Measurements from ENCODE around the gene ZNF787.

ZNF787 gene

DNA sequence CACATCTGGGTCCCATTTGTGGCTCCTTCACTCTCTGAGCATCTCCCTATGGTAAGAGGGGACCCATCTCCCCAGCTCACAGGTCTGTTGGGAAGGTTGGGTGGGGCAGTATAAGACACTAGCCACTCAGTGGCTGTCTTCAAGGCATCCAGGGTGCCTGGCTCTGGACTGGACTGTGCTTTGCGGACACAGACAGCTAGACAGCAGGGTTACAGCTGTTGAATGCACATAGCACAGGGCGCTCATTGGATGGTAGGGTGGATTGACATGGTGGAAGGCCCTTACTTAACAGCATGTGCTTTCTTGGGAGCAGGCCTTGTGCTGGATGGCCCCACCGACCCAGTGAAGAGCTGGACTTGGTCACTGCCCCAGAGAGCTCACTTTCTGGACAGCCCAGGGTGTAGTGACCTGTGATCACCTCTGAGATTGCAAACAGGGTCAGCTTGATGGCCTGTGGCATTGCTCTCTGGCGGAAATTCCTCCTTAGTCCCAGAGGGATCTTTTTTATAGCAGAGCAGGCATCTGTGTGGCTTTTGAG lies 21.9 kb upstream of the ZNF787 start:
- no peak for DNase-seq

DNA sequence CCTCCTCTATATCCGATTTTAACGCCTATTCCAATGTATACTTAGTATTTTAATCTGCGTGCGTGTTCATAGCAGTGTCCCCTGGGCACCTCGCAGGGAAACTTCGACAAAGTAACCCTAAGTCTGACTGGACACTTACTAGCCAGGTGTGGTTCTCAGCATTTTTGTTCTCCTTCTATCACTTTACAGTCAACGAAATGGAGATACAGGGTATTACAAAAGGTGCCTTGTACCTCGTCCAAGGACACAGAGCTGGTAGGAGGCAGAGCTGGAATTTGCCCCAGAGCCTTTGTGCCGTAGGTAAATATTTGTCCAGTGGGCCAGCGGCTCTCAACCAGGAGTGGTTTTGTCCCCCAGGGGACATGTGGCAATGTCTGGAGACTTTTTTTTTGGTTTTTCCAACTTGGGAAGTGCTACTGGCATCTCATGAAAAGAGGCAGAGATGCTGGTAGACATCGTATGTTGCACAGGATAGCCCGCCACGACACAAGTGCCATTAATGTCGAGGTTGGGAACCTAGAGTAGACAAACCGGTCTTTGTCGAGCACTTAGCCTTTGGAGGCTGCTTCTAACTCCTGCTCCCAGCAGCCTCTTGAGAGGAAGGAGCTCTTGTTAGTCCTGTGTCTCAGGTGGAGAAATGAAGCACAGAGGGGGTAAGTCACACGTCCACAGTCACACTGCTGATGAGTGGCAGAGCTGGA lies 21.1 kb upstream of the ZNF787 start:
- DNase-seq, result no peak

DNA sequence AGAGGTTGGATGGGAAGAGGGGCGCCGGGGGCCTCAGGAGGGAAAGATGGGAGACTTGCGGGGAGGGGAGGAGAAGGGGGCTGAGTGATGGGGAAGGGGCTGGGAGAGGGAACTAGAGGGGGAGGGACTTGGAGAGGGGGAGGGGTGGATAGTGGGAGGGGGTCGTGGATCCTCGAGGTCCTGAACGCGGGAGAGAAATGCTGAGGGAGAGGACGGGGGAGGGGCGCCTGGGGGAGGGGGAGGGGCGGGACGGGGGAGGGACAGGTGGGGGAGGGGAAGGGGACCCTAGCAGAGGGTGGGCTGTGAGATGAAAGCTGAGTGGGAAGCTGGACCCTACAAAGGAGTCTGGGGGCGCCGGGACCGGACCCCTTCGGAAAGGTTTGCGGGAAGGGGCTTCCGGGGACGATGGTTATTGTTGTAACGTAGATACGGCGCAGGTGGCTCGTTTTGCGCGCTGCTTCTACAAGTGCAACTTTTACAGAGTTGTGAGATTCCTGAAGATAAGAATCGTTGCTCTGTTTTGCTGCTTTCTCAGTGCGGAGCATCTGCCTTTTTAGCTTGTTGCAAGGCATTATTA lies 20.4 kb upstream of the ZNF787 start:
- DNase-seq, result peak; percentile 21

DNA sequence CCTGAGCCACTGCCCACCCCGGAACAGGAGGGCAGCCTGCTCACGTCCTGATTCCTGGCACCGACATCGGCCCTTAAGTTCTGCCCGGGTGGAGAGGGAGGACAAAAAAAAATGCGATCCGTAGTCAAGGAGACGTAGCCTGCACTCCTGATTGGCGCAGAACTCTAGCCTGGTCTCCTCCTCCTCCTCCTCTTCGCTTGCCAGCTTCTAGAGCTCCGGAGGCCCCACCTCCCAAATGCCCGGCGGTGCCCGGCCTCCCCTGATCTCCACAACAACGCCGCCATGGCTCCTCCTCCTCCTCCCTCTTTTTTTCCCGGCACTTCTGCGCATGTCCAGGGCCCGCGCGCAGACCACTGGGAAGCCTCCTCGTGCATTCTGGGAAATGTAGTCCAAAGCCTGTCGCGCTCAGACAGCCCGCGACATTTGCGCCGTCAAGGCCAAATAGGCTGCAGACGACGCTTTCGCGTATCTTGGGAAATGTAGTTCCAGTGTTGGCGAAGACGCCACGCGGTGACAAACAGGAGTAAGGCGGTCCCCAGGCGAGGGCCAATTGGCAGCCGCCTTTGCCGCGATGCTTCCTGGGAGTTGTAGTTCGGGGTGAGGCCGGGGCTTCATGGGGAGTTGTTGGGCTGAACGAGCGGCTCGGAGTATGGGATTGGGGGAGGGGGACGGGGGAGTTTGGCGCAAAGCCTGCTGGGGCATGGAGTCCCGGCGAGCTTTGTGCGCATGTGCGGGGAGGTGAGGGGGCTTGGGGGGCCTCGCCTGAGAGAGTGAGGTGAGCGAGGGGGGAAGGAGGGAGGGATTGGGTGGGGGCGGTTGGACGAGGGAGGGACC lies 19.7 kb upstream of the ZNF787 start, which contains the start of gene ZNF444:
ZNF444 (plus strand) TSS at position 705 of the 834 bp plus-strand sequence. CDS start 5,625 bp downstream, outside the sequence.
- DNase-seq, result peak; percentile 100

DNA sequence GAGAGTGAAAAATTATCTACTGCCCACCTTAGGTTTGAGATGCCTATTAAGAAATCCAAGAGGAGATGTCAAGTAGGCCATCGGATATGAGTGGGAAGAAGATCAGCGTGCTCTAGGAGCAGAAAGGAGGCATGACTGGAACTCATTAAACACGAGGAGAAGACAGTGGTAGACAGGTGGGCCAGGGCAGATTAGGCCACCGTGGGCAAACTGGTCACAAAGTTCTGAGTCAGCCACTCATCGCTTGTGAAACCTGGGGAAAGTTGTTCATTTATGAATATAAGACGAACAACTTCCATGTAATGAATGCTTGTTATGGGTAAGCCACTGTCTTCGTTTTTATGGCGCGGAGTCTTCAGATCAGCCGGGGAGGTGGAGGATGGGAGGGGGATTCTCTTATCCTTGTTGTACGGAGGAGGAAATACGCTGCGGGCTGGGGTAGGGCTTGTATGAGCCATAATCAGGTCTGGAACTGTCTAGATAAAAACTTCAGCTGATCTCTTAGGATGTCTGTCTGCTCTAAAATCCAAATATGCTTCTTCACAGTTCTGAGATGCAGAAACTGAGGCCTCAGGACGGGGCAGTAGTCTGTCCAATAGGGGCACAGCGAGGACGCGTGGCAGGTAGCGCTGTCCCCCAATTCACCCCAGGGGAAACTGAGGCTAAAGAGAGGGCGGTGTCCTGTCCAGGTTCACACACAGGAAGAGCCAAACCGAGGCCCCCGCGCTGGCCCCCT lies 18.9 kb upstream of the ZNF787 start:
- DNase-seq, result no peak

DNA sequence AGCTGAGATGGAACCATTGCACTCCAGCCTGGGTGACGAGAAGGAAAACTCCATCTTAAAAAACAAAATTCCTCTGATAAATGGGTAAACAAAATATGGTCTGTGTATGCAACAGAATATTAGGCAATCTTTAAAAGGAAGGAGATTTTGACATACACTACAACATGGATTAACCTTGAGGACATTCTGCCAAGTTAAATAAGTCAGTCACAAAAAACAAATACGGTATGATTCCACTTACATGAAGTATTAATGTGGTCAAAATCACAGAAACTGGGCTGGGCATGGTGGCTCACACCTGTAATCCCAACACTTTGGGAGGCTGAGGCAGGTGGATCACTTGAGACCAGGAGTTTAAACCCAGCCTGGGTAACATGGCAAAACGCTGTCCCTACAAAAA lies 17.0 kb upstream of the ZNF787 start:
- DNase-seq, result no peak

DNA sequence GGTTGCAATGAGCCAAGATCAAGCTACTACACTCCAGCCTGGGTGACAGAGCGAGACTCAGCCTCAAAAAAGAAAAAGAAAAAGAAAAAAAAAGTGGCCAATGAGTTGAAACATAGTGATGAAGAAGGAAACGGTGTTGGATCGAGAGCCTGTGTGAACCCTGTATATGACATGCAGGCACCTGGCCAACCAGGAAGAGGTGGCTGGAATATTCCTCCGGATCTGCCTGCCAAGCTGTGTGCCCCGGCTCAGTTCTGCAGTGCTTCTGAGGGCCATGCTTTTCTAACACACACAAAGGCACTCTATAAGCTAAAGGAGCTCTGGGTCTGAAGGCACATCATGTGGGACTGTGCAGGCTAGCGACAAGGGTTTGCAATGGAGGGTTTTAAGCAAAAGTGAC lies 16.3 kb upstream of the ZNF787 start:
- DNase-seq, result no peak

DNA sequence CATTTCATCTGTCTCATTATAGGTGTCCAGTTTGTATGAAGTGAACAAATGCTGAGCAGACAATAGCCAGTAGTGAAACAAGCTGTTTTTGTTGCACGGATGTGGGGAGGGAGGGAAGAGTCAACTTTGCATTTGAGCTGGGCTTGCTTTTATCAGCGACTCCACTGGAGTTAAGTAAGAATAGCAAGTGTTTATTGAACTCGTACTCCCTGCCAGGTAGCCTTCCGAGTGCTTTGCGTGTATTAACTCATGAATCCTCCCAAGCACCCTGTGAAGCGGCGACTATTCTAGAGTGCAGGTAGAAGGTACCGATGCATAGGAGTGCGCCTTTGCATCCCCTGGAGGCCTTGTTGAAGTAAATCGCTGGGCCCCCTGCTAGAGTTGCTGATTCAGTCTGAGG lies 15.3 kb upstream of the ZNF787 start:
- no peak for DNase-seq

DNA sequence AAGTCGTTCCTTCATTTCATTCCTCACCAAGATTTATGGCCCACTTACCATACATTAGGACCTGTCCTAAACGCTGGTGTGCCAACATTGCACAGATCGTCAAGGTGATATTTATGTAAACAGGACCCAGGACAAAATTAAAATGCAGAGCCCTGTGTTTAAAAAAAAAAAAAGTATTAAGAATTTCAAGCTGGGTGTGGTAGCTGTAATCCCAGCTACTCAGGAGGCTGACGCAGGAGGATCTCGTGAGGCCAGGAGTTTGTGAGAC lies 13.5 kb upstream of the ZNF787 start:
- DNase-seq, result no peak

DNA sequence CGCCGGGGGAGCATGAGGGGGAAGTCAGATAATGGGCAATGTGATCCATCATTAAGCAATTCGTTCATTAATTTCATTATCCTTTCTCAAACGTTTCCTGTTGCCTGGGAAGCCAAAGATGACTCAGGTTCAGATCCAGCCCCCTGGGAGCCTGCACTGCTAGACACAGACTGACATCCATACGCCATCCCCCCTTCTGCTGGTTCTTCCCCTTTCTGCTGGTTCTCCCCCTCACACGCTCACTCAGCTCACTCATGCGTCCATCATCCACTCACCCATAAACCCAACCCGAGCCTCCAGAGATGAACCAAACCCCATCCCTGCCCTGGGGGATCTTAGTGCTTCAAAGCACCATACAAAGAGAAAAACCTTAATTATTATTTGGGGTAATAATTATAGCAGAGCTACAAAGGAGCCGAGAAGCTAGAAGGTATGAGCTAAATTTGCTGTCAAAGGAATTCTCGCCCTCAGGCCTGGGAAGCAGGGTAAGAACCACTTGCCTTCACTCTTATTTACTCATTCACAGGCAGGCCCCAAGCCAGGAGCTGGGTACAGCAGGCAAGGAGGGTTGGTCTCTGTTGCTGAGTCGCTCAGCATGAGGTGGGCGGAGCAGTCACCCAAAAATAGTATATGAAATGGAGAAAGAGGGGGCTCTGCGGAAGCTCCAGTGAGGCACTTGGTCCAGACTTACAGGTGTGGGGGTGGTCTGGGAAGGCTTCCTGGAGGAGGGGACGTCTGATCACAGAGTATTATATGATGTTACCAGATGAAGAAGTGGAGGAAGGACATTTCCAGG lies 13.0 kb upstream of the ZNF787 start:
- DNase-seq, result no peak

DNA sequence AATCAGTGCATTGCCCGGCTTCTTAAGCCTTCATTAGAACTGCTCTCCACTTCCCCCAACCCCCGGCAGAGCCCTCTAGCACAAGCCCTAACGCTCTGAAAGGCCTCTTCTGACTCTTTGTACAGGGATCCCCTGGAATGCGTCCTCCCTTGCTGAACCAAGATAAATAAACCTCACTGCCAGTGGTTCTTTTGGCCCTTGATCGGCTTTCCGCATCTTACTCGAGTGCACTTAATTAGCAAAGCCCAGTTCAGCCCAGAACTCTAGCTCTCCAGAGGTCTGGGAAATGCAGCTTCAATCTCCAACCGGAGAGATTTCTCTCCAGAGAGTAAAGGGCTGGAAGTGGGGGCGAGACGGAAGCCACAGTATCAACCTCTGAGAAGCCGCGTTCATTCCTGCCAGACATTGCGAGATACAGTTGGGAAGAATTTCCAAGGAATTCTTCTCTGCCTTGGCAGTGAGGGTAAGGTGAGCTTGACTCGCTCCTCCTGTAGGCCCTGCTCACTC lies 11.3 kb upstream of the ZNF787 start:
- no peak for DNase-seq

DNA sequence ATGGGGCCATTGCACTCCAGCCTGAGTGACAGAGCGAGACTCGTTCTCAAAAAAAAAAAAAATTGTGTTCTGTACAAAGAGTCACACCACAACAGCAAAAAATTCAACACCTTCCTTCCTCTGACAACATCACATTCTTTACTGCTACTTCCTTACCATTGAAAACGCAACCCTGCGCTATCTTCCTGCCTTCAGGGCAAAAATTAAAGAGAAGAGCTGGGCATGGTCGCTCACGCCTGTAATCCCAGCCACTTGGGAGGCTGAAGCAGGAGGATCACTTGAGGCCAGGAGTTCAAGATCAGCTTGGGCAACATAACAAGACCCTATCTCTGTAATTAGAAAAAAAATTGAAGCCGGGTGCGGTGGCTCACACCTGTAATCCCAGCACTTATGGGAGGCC lies 10.6 kb upstream of the ZNF787 start:
- no peak for DNase-seq

DNA sequence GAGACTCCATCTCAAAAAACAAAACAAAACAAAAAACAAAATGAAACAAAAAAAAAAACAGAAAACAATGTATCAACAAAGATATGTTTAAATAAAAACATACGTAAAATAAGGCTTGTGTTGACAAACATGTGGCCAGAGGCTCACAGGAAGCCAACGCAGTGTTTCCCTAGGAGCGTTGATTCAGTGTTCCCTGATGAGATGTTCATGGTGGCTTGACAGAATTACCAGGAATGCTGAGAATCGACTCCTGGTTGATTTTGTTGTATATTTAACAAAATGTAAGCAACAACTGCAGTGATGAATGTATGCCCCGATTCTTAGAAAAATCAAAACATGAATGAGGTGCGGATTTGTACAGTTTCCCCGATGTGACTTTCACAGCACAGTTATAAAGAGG lies 8.9 kb upstream of the ZNF787 start:
- no peak for DNase-seq

DNA sequence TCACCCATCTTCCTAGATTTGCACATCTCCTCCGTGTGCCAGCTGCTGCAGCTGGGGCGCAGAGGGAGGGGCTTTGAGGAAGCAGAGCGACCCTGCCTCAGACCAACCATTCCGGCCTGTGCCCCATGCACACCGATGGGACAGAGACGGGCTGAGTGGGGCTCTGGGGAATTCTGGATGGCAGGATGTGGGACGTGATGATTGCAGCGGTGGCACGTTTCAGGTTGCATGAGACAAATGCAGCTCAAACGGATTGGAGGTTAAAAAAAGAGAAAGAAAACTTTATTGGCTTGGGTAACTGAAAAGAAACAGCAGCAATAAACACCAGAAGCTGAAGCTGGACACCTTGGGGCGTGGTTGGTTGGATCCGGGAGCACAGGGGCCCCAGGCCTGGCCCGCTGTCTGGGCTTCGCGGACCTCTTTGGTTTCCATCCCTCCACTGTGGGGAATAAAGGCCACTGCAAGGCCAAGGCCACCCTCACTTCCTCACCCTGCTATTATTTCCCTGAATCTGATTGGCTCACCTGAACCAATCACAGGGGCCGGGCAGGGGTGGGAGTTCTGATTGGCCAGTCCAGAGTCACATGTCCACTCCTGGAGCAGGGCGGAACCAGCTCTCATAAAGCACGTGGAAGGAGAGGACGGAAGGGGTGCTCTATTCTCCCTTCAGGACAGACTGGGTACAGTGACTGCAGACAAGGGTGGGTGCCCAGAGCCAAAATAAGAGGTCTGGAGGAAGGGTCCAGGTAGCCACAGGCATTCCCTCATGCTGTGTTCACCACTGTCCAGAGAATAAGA lies 6.1 kb upstream of the ZNF787 start:
- no peak for DNase-seq

DNA sequence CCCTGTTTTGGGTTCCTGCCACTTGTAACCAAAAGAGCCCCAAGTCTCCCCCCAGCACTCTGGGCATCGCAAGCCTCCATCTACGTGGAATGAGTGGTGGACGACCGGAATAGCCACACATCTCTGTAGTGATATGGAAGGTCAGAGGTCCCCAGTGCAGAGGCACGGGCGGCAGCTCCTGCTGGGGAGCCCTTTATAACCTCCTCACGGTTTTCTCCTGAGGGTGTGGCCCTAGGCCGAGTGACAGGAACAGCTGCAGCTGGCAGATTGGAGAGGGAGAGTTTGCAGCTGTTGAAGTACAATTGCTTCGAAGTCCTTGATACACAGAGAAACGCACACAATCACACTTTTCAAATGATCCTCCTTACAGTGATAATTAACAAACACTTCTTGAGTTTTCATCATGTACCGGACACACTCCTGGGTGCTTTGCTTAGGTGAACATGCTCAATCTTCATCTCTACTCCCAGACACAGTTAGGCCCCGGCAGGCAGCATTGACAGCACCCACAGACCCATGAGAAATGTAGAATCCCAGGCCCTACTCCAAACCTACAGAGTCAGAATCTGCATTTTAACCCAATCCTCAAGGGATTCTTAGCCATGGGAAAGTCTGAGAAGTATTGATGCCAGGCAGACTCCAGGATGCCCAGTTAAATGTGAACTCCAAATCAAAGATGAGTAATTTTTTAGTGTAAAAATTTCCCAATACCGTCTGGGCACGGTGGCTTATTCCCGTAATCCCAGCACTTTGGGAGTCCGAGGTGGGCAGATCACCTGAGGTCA lies 4.9 kb upstream of the ZNF787 start:
- no peak for DNase-seq

DNA sequence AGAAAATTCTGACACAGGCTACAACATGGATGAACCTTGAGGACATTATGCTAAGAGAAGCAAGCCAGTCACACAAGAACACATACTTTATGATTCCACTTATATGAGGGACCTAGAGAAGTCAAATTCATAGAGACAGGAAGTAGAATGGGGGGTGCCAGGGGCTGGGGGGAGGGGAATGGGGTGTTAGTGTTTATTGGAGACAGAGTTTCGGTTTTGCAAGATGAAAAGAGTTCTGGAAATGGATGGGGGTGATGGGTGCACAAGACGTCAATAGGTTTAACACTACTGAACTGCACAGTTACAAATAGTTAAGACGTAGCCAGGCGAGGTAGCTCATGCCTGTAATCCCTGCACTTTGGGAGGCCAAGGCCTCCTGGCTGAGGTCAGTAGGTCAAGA lies 3.5 kb upstream of the ZNF787 start:
- DNase-seq, result no peak

DNA sequence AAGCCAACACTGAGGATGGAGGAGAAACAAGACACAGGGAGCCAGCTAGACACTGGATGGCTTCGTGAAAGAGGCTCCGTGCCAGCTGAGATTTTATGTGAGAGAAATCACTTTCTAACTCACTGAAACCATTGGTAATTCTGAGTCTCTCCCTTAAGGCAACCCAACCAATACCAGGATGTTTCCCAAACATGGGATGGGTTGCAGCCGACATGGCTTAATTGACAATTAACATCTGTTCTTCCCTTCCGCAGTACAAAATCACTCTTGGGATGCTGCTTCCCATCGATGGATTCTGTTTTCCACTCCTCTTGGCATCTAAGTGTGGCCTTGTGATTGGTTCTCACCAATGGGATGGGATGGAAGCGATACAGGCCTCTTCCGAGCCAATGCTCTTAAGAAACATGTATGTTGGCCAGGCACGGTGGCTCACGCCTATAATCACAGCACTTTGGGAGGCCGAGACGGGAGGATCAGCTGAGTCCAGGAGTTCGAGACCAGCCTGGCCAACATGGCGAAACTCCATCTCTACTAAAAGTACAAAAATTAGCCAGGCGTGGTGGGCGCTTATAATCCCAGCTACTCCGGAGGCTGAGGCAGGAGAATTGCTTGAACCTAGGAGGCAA lies 2.3 kb upstream of the ZNF787 start:
- no peak for DNase-seq

DNA sequence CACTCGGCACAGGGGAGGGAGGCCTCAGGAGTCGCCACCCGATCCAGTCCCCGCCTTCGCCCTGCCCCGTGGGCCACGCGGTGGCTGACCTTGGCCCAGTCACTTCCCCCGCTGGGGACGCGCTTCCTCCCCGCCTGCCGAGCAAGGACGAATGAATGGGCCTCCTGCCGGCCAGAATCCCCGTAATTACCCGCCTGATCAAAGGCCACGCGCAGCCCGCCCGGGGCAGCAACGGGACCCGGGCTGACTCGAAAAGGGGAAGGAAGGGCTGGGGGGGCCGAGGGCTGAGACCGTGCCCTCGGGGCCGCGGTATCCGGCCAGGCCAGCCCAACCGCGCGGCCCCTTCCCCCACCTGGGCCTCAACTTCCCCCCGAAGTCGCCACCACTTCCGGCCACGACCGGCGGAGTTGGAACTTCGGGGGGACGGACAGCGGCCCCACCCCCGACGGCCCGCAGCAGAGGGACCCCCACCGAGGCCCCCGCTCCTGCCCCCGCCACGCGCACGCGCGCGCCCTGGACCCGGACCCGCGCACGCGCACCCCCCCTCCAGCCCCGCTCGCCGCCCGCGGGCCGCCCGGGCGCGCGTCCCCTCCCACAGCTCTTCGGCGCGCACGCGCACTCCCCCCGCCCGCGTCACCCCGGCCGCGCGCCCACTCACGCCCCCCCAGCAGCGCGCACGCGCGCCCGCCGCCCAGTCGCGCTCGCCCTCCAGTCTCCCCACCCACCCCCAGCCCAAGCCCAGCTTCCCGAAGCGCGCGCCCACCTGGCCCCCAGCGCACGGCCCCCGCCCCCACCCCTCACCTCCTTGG lies 520 bp downstream of the ZNF787 start:
- peak; percentile 82 for DNase-seq

DNA sequence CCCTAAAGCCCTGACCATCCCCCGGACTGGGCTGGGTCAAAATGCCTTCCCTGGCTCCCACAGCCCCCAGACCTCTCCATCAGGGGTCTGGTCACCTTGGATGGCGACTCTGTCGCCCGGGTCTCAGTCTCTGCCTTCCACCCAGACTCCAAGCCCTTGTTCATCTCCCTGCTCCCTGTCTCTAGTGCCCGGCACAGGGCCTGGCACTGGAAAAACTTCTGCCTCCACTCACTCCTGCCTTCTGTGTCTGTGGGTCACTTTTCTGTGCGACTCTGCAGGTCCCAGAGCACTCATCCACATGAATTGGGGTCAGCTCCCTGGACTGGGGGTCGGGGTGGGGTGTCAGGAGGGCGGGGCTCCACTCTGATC lies 1.1 kb downstream of the ZNF787 start:
- DNase-seq, result no peak
